ENCODE measurements around the gene RAB40B.

Gene RAB40B

DNA sequence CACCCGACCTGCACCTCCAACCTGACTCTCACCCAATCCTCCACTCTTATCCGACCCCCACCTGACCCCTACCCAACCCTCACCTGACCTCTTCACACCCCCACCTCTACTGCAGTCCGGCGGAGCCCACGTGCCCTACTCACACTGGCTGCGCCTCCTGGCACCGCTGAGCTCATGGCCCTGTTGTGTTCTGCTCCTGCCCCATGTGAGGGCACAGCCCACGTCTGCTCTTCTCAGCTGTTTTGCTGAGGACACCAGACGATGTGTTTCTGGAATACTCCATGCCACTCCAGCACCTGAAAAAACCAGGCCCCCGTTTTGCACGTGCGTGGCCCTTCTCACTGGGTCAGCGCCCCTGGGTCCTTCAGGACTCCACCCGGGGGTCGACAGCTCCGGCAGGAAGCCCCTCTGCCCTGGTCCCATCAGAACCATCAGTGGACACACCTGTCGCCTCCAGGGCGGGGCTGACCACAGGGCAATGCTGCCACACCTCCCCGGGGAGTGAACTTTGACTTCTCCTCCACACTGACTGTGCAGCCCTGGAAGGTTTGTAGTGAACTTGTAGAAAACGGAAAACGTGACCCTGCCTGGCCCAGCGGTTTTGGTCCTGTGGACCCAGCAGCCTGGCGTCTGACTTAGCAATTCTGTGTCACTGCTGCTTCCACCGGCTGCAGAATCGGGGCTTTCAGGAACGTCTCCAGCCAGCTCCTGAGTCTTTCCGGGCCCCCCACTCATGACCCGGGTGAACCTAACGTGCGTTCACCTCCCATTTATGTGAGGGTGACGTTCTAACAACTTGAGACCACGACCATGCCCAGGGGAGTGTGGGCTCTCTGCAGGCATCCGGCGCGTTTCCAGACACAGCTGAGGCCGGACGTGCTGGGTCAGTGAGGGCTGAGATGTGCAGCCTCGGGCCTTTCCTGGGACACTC, 5.7 kb upstream of the RAB40B start:
- DNase-seq (ENCODE audit: insufficient read length, low spot score): no peak
- no peak for FAIRE-seq
- no peak for TF ChIP-seq POLR2A (IDR thresholded peaks at IDR 0.05; ENCODE audit: low read depth, low read length)
- no peak for TF ChIP-seq POU2F2 (IDR thresholded peaks at IDR 0.05; ENCODE audit: low read depth, low read length)
- no peak for TF ChIP-seq POLR2AphosphoS5 (IDR thresholded peaks at IDR 0.05; ENCODE audit: low read depth, low read length)
- no peak for TF ChIP-seq SPI1 (IDR thresholded peaks at IDR 0.05; ENCODE audit: low read depth, low read length)
- no peak for TF ChIP-seq PAX5 (IDR thresholded peaks at IDR 0.05; ENCODE audit: insufficient read depth, low read length, severe bottlenecking)
- no peak for TF ChIP-seq TAF1 (IDR thresholded peaks at IDR 0.05; ENCODE audit: low read depth, low read length)

- DNase-seq (ENCODE audit: insufficient read length, low spot score): no peak
- FAIRE-seq: no peak
- no peak for TF ChIP-seq POLR2AphosphoS5 (IDR thresholded peaks at IDR 0.05; ENCODE audit: low read depth, low read length)
Observed at GRCh38 chr17:82703036-82703745, 4.7 kb upstream of the RAB40B start.

DNA sequence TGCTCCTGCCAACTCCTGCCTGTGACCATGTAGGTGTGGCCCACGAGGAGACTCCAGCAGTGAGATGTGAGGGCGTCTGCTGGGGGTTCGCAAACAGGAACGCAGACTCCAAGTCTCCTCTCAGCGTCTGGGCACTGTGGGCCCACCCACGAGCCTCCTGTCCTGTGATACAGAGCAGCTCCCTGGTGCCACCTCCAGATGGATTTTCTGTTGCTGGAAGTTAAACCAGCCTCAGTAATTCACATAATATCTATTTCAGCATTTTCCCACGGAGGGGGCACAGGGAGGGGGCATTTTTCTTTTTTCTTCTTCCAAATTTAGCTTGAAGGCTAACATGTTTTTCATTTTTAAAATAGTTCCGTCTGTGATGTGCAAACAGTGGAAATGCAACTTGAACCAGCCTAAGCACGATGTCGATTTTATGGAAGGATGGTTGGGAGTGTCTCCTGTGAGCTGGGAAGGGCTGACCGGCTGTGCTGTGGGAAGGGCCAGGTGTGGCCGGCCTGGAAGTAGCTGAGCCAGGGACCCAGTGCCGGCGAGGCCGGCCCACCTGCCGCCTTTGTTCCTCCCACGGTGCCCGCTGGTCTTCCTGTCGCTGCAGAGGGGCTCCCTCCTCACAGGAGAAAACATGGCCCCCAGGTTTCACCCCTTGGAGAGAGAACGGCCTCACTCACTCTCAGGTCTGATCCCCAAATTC, 3.9 kb upstream of the RAB40B start:
- TF ChIP-seq POLR2A (IDR thresholded peaks at IDR 0.05; ENCODE audit: low read depth, low read length) (no peak), SPI1 (IDR thresholded peaks at IDR 0.05; ENCODE audit: low read depth, low read length) (no peak), PAX5 (IDR thresholded peaks at IDR 0.05; ENCODE audit: insufficient read depth, low read length, severe bottlenecking) (no peak), TAF1 (IDR thresholded peaks at IDR 0.05; ENCODE audit: low read depth, low read length) (no peak), POLR2AphosphoS5 (IDR thresholded peaks at IDR 0.05; ENCODE audit: low read depth, low read length) (no peak), POU2F2 (IDR thresholded peaks at IDR 0.05; ENCODE audit: low read depth, low read length) (no peak)
- DNase-seq (ENCODE audit: insufficient read length, low spot score) (no peak), FAIRE-seq (no peak)

DNA sequence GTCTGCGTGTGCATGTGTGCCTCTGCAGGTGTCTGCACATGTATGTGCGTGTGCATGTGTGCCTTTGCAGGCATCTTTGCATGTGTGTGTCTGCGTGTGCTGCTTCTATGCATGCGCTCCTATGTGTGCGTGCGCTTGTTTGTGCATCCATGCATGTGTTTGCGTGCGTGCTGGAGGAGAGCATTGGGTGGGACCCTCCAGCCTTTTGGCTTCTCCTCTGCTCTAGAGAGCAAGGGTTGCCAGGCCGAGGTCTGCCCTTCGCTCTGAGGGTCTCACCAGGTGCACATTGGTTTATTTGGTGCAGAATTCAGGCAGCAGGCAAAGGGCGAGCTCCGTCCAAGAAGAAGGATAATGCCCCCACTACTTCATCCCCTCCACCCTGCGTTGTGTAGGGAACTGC, 1.1 kb upstream of the RAB40B start:
- TF ChIP-seq SPI1 (IDR thresholded peaks at IDR 0.05; ENCODE audit: low read depth, low read length) (no peak), POU2F2 (IDR thresholded peaks at IDR 0.05; ENCODE audit: low read depth, low read length) (no peak), PAX5 (IDR thresholded peaks at IDR 0.05; ENCODE audit: insufficient read depth, low read length, severe bottlenecking) (no peak), TAF1 (IDR thresholded peaks at IDR 0.05; ENCODE audit: low read depth, low read length) (no peak), POLR2AphosphoS5 (IDR thresholded peaks at IDR 0.05; ENCODE audit: low read depth, low read length) (no peak), POLR2A (IDR thresholded peaks at IDR 0.05; ENCODE audit: low read depth, low read length) (no peak)
- FAIRE-seq (peak; percentile 78), DNase-seq (ENCODE audit: insufficient read length, low spot score) (no peak)

GRCh38 chr17:82698974-82699442, 510 bp upstream of the RAB40B start:
- DNase-seq (ENCODE audit: insufficient read length, low spot score) (no peak), FAIRE-seq (no peak)
- TF ChIP-seq POLR2AphosphoS5 (IDR thresholded peaks at IDR 0.05; ENCODE audit: low read depth, low read length) (no peak), POLR2A (IDR thresholded peaks at IDR 0.05; ENCODE audit: low read depth, low read length) (no peak), PAX5 (IDR thresholded peaks at IDR 0.05; ENCODE audit: insufficient read depth, low read length, severe bottlenecking) (no peak), TAF1 (IDR thresholded peaks at IDR 0.05; ENCODE audit: low read depth, low read length) (no peak), POU2F2 (IDR thresholded peaks at IDR 0.05; ENCODE audit: low read depth, low read length) (no peak), SPI1 (IDR thresholded peaks at IDR 0.05; ENCODE audit: low read depth, low read length) (no peak)

GRCh38 chr17:82697808-82698064, 762 bp downstream of the RAB40B start:
- no peak for DNase-seq (ENCODE audit: insufficient read length, low spot score)
- TF ChIP-seq SPI1 (IDR thresholded peaks at IDR 0.05; ENCODE audit: low read depth, low read length) (no peak), POLR2A (IDR thresholded peaks at IDR 0.05; ENCODE audit: low read depth, low read length) (no peak), POU2F2 (IDR thresholded peaks at IDR 0.05; ENCODE audit: low read depth, low read length) (no peak), TAF1 (IDR thresholded peaks at IDR 0.05; ENCODE audit: low read depth, low read length) (no peak), PAX5 (IDR thresholded peaks at IDR 0.05; ENCODE audit: insufficient read depth, low read length, severe bottlenecking) (no peak), POLR2AphosphoS5 (IDR thresholded peaks at IDR 0.05; ENCODE audit: low read depth, low read length) (no peak)
- no peak for FAIRE-seq

- DNase-seq (ENCODE audit: insufficient read length, low spot score) (no peak), FAIRE-seq (no peak)
- TF ChIP-seq TAF1 (IDR thresholded peaks at IDR 0.05; ENCODE audit: low read depth, low read length) (no peak), PAX5 (IDR thresholded peaks at IDR 0.05; ENCODE audit: insufficient read depth, low read length, severe bottlenecking) (no peak), POU2F2 (IDR thresholded peaks at IDR 0.05; ENCODE audit: low read depth, low read length) (no peak), POLR2A (IDR thresholded peaks at IDR 0.05; ENCODE audit: low read depth, low read length) (no peak), POLR2AphosphoS5 (IDR thresholded peaks at IDR 0.05; ENCODE audit: low read depth, low read length) (no peak)
Observed at GRCh38 chr17:82696916-82697807, 1.3 kb downstream of the RAB40B start.

- TF ChIP-seq PAX5 (IDR thresholded peaks at IDR 0.05; ENCODE audit: insufficient read depth, low read length, severe bottlenecking) (no peak), POLR2AphosphoS5 (IDR thresholded peaks at IDR 0.05; ENCODE audit: low read depth, low read length) (no peak), POU2F2 (IDR thresholded peaks at IDR 0.05; ENCODE audit: low read depth, low read length) (no peak), POLR2A (IDR thresholded peaks at IDR 0.05; ENCODE audit: low read depth, low read length) (no peak), TAF1 (IDR thresholded peaks at IDR 0.05; ENCODE audit: low read depth, low read length) (no peak), SPI1 (IDR thresholded peaks at IDR 0.05; ENCODE audit: low read depth, low read length) (no peak)
- no peak for FAIRE-seq
- no peak for DNase-seq (ENCODE audit: insufficient read length, low spot score)
Observed at GRCh38 chr17:82696259-82696658, 2.2 kb downstream of the RAB40B start.

Measured in GM12891 (cell line).